ENCODE data around the gene KLHL29.

DNA sequence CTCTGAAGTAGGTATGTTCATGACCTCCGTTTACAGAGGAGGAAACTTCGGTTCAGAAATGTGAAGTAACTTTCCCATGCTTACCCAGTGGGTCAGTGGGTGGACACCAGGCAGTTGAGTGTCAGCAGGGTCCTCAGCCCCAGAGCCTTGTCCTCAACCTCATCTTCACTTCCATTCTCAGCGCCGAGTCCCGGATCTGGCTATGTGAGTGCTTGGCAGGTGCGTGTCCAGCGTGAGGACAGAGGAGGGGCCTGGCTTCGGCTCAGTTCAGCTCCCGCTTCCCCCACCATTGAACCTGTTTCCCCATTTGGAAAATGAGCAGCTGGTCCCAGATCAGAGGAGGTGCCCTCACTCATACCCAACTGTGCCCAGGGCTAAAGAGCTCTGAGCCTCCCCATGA, 274.3 kb downstream of the KLHL29 start:
- TF ChIP-seq CTCF (IDR thresholded peaks at IDR 0.05; ENCODE audit: borderline replicate concordance, extremely low read depth, low read length, poor library complexity, severe bottlenecking) (no peak), EZH2 (IDR thresholded peaks at IDR 0.05; ENCODE audit: borderline replicate concordance, low read depth, low read length, severe bottlenecking) (no peak)

Data from DND-41 (cell line).